Measurements from ENCODE around the gene TMEM39B.

TMEM39B gene

DNA sequence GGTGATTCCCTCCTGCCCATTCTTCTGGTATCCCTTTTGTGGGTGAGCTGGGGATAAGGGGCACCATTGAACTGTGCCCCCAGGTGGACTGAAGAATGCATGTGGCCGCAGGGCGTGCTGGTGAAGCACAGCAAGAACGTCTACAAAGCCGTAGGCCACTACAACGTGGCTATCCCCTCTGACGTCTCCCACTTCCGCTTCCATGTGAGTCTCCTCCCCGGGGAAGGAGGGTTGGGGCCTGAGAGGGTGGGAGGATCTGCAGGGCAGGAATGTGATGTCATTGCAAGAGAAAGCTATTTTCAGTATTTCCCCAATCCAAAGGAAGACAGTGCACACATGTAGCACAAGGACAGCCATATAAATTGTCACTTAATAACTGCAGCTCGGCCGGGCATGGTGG, 27.6 kb downstream of the TMEM39B start:
- no peak for TF ChIP-seq EZH2phosphoT487 (IDR thresholded peaks at IDR 0.05; ENCODE audit: low read length)
- TF ChIP-seq EZH2 (optimal IDR thresholded peaks at IDR 0.05; ENCODE audit: low read depth, low read length) = no peak
- no peak for TF ChIP-seq CTCF (IDR thresholded peaks at IDR 0.05; ENCODE audit: low read length)
- no peaks in the 10 kb centered on the region for H3F3A ChIP-seq (ENCODE audit: insufficient read depth, low read length)
- no peaks in the 10 kb centered on the region for H3K9me3 ChIP-seq (replicated peaks; ENCODE audit: insufficient read depth, low read length)
- H3K9me2 ChIP-seq (replicated peaks; ENCODE audit: insufficient read depth, low read length) = no peaks in the 10 kb centered on the region
- no peak overlapping the region for H2AFZ ChIP-seq (ENCODE audit: low read length)
- no peaks in the 10 kb centered on the region for H3K27me3 ChIP-seq (replicated peaks; ENCODE audit: insufficient read depth, low read length)
- no peak for DNase-seq
- H3K4me1 ChIP-seq (ENCODE audit: low read length) = no peaks in the 10 kb centered on the region
- no peaks in the 10 kb centered on the region for H3K79me2 ChIP-seq (ENCODE audit: low read length)
- H4K20me1 ChIP-seq (ENCODE audit: insufficient read depth, low read length) = no peaks in the 10 kb centered on the region
- no peaks in the 10 kb centered on the region; the same call in 1 of the 2 replicates for H3K36me3 ChIP-seq (replicated peaks; ENCODE audit: insufficient read depth, low read length)
- H3K4me2 ChIP-seq (ENCODE audit: low read depth, low read length) = no peak overlapping the region
- no peak overlapping the region for H3K9ac ChIP-seq (ENCODE audit: low read length)
- H3K27ac ChIP-seq (ENCODE audit: low read length) = no peak overlapping the region
- no peak overlapping the region for H3K4me3 ChIP-seq (ENCODE audit: low read length)

- H3K36me3 ChIP-seq (replicated peaks; ENCODE audit: insufficient read depth, low read length) = no peaks in the 10 kb centered on the region; the same call in 1 of the 2 replicates
- H3K9me3 ChIP-seq (replicated peaks; ENCODE audit: insufficient read depth, low read length) = no peaks in the 10 kb centered on the region
- no peak overlapping the region for H3K4me3 ChIP-seq (ENCODE audit: low read length)
- no peaks in the 10 kb centered on the region for H3K79me2 ChIP-seq (ENCODE audit: low read length)
- no peak overlapping the region for H3K9ac ChIP-seq (ENCODE audit: low read length)
- H3K27me3 ChIP-seq (replicated peaks; ENCODE audit: insufficient read depth, low read length) = no peaks in the 10 kb centered on the region
- TF ChIP-seq EZH2 (optimal IDR thresholded peaks at IDR 0.05; ENCODE audit: low read depth, low read length) (no peak), EZH2phosphoT487 (IDR thresholded peaks at IDR 0.05; ENCODE audit: low read length) (no peak), CTCF (IDR thresholded peaks at IDR 0.05; ENCODE audit: low read length) (no peak)
- H3K9me2 ChIP-seq (replicated peaks; ENCODE audit: insufficient read depth, low read length) = no peaks in the 10 kb centered on the region
- no peaks in the 10 kb centered on the region for H4K20me1 ChIP-seq (ENCODE audit: insufficient read depth, low read length)
- no peak overlapping the region for H2AFZ ChIP-seq (ENCODE audit: low read length)
- H3K4me2 ChIP-seq (ENCODE audit: low read depth, low read length) = no peak overlapping the region
- no peaks in the 10 kb centered on the region for H3F3A ChIP-seq (ENCODE audit: insufficient read depth, low read length)
- H3K27ac ChIP-seq (ENCODE audit: low read length) = no peak overlapping the region
- DNase-seq = no peak
- no peaks in the 10 kb centered on the region for H3K4me1 ChIP-seq (ENCODE audit: low read length)
These were observed 28.3 kb downstream of the TMEM39B start for GRCh38 chr1:32100807-32101708.

DNA sequence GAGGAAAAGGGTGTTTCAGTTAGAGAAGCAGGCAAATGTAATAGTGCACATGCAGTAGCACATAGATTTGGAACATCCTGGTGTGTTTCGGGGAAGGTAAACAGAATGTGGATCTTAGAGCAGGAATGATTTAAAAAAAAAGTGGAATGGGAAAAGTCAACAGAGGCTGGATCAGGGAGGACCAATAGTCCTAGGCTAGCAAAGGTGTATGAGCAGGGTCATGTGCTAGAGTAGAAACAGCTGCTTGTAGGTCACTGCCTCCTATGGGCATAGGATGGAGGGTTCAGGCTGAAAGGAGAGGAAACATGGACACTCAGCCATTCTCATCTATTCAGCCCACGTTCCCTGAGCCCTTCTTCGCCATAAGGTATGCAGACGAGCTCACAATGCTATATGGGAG, 31.4 kb downstream of the TMEM39B start:
- Histone ChIP-seq H3F3A (ENCODE audit: insufficient read depth, low read length) (peaks cover 11% of the 10 kb centered on the region), H3K27ac (ENCODE audit: low read length) (no peak overlapping the region), H2AFZ (ENCODE audit: low read length) (no peak overlapping the region), H3K9me3 (replicated peaks; ENCODE audit: insufficient read depth, low read length) (no peaks in the 10 kb centered on the region), H4K20me1 (ENCODE audit: insufficient read depth, low read length) (no peaks in the 10 kb centered on the region), H3K4me3 (ENCODE audit: low read length) (no peak overlapping the region), H3K4me2 (ENCODE audit: low read depth, low read length) (no peak overlapping the region), H3K79me2 (ENCODE audit: low read length) (peaks cover 13% of the 10 kb centered on the region), H3K36me3 (replicated peaks; ENCODE audit: insufficient read depth, low read length) (no peaks in the 10 kb centered on the region), H3K4me1 (ENCODE audit: low read length) (no peaks in the 10 kb centered on the region), H3K9me2 (replicated peaks; ENCODE audit: insufficient read depth, low read length) (no peaks in the 10 kb centered on the region), H3K9ac (ENCODE audit: low read length) (no peak overlapping the region), H3K27me3 (replicated peaks; ENCODE audit: insufficient read depth, low read length) (no peaks in the 10 kb centered on the region)
- no peak for DNase-seq
- TF ChIP-seq EZH2 (optimal IDR thresholded peaks at IDR 0.05; ENCODE audit: low read depth, low read length) (no peak), EZH2phosphoT487 (IDR thresholded peaks at IDR 0.05; ENCODE audit: low read length) (no peak), CTCF (IDR thresholded peaks at IDR 0.05; ENCODE audit: low read length) (no peak)

Data from MM.1S (cell line).